Activated CD4-positive, alpha-beta T cell treated with anti-CD3 and anti-CD28 coated beads for 4 hours (primary cell): ENCODE data around the gene BICC1.

ENCODE experiments used
- DNase-seq, 2 donors: peaks; one replicate each; pipeline ENCODE4 v3.0.0-alpha.2; 2020

Gene BICC1

GRCh38 chr10:58512491-58513187, at the start of gene BICC1:
TSS of gene BICC1 (plus strand) at chr10:58512872. CDS start at chr10:58513144, 272 bp downstream.
- DNase-seq: no peak

GRCh38 chr10:58464956-58465355, 47.7 kb upstream of the BICC1 start:
- DNase-seq: no peak

- no peak for DNase-seq
Measured at GRCh38 chr10:58465629-58466028, 47.0 kb upstream of the BICC1 start.

- no peak for DNase-seq
Measured at GRCh38 chr10:58467931-58468635, 44.6 kb upstream of the BICC1 start.

GRCh38 chr10:58473976-58474375, 38.7 kb upstream of the BICC1 start:
- DNase-seq: no peak

- DNase-seq: no peak
Measured at GRCh38 chr10:58475322-58476277, 37.1 kb upstream of the BICC1 start.

- DNase-seq: no peak
Measured at GRCh38 chr10:58477122-58477521, 35.5 kb upstream of the BICC1 start.

GRCh38 chr10:58477902-58478301, 34.8 kb upstream of the BICC1 start:
- DNase-seq: no peak

GRCh38 chr10:58479045-58479444, 33.6 kb upstream of the BICC1 start:
- DNase-seq: no peak

GRCh38 chr10:58480321-58480720, 32.4 kb upstream of the BICC1 start:
- no peak for DNase-seq

GRCh38 chr10:58481569-58482109, 31.0 kb upstream of the BICC1 start:
- no peak for DNase-seq

GRCh38 chr10:58486821-58487220, 25.9 kb upstream of the BICC1 start:
- DNase-seq: no peak

- no peak for DNase-seq
Measured at GRCh38 chr10:58488921-58489320, 23.8 kb upstream of the BICC1 start.

GRCh38 chr10:58502956-58503355, 9.7 kb upstream of the BICC1 start:
- no peak for DNase-seq

GRCh38 chr10:58508316-58508715, 4.4 kb upstream of the BICC1 start:
- no peak for DNase-seq

- DNase-seq: no peak
Measured at GRCh38 chr10:58511765-58512490, 744 bp upstream of the BICC1 start.

GRCh38 chr10:58513188-58514110, 777 bp downstream of the BICC1 start:
- no peak for DNase-seq

- no peak for DNase-seq
Measured at GRCh38 chr10:58514111-58514770, 1.6 kb downstream of the BICC1 start.

GRCh38 chr10:58515291-58515941, 2.7 kb downstream of the BICC1 start:
- no peak for DNase-seq

GRCh38 chr10:58516119-58516518, 3.4 kb downstream of the BICC1 start:
- no peak for DNase-seq
